ENCODE measurements around the gene PKIB. TPM values are rescaled to one million over a fixed set of nuclear protein-coding genes. Genes with fewer than 3 reads are reported as not detected.
"Not testable (repeated sequence)": the region's sequence is repeated elsewhere in the genome, so short reads cannot be mapped to it uniquely, and the experiment has no call there.

The PKIB gene, protein sequence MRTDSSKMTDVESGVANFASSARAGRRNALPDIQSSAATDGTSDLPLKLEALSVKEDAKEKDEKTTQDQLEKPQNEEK
- 1 to 10 TPM in 1 of 2 donors, under 1 TPM in 1; 0.37 to 1.8 TPM for total RNA-seq
- long read RNA-seq, donor 1, result 0 reads
- long read RNA-seq, donor 2, partial matches to known transcripts, result 0 of 2 reads
- long read RNA-seq, donor 2, other reads (novel, unspliced or antisense), result 0 of 2 reads

DNA sequence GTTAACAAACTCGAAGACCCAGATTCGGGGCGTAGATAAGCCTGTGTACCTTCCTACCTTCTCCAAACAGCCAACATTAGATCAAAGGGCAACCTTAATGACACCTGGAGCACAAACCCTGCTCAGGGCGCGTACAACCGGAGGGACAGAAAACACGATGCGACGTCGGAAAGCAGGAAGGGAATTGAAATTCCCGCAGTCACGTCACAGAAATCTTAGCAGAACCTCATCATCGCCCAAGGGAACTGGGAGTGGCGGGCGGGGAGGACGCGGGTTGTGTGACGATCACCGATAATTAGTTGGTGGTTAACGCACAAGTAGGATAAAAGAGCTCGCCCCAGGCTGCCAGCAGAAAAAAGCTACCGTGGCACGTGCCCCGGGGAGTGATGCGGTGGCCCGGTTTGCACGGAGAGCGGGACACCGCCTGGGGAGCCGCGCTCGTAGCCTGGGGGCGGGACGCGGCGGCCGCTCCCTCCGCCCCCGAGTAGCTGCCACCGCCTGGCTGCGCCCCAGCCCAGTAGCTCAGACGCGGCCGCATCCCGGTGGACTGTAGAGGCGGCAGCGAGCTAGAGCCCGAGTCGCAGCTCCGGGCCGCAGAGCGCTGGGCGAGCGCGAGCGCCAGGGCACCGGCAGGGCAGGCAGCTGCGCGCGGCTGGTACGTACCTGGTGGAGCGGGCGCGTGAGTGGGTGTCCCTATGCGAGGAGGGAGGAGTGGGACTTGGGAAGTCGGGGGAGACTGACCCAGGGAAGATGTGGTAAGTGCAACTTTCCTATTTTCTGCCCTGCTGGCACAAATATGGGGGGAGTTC is at the start of gene PKIB:
Gene PKIB, plus strand, starts transcription at position 525 of the 809 bp plus-strand sequence. CDS start 107,390 bp downstream, outside the sequence.
- intact Hi-C loops (cut with DNase I), result no loop called here
- peak; percentile 90 for DNase-seq (ENCODE audit: low spot score)

DNA sequence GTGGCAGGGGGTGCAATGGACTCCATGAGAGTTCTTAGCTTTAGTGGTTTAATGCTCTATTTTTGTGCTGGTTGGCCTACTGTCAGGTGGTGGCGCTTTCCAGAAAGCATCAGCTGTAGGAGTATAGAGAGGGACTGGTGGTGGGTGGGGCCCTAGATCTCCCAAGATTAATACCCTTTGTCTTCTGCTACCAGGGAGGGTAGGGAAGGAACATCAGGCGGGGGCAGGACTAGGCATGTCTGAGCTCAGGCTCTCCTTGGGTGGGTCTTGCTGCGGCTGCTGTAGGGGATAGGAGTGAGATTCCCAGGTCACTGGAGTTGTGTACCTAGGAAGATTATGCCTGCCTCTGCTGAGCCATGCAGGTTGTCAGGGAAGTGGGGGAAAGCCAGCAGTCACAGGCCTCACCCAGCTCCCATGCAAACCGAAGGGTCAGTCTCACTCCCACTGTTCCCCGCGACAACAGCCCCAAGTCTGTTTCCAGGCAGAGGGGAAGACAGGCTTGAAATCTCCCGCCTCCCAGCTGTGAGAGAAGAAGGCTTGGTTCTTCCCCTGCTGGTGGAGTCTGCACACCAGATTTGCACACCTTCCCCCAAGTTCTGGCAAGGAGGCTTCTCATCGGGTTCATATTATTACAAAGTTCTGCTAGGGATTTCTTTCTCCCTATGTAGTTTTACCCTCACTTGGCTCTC is 46.7 kb upstream of the PKIB start:
- no peak for DNase-seq (ENCODE audit: low spot score)
- intact Hi-C loops (cut with DNase I), result no loop called here

GRCh38 chr6:122564230-122564629 is 46.0 kb upstream of the PKIB start:
- no peak for DNase-seq (ENCODE audit: low spot score)
- intact Hi-C loops (cut with DNase I), result no loop called here

DNA sequence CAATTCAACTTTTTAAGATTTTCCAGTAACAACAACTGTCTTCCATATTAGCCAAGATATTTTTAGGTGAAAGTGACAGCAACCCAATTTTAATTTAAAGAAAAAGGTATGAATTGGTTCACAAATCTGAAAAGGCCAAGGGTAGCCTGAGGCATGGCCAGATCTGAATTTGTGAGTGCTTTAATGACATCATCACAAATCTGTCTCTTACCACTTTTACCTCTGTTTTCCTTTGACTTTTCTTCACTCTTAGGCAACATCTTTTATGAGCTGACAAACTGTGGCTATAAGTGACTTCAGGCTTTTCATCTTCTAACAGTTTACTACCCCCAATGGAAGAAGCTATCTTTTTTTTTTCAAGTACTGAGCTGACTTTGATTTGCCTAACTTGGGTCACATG is 44.5 kb upstream of the PKIB start:
- intact Hi-C loops (cut with DNase I), result no loop called here
- DNase-seq (ENCODE audit: low spot score), result no peak

GRCh38 chr6:122567034-122567433 is 43.2 kb upstream of the PKIB start:
- intact Hi-C loops (cut with DNase I), result no loop called here
- DNase-seq (ENCODE audit: low spot score), result no peak

GRCh38 chr6:122568350-122568749 is 41.9 kb upstream of the PKIB start:
- DNase-seq (ENCODE audit: low spot score), result no peak
- intact Hi-C loops (cut with DNase I), result no loop called here

GRCh38 chr6:122568797-122569221 is 41.4 kb upstream of the PKIB start:
- no peak for DNase-seq (ENCODE audit: low spot score)
- intact Hi-C loops (cut with DNase I), result no loop called here

GRCh38 chr6:122569230-122569771 is 40.9 kb upstream of the PKIB start:
- no peak for DNase-seq (ENCODE audit: low spot score)
- intact Hi-C loops (cut with DNase I), result no loop called here

DNA sequence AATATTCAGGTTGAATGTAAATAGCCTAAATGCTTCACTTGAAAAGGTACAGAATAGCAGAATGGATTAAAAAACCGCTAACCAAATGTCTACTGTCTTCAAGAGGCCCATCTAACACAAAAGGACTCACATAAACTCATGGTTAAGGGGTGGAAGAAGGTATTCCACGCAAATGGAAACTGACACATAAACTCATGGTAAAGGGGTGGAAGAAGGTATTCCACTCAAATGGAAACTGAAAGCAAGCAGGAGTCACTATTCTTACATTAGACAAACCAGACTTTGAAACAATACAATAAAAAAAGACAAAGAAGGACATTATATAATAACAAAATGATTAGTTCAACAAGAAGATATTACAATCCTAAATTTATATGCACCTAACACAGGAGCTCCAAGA is 38.3 kb upstream of the PKIB start:
- no peak for DNase-seq (ENCODE audit: low spot score)
- intact Hi-C loops (cut with DNase I), result no loop called here

- intact Hi-C loops (cut with DNase I), result no loop called here
- DNase-seq (ENCODE audit: low spot score), result no peak
These were observed 33.3 kb upstream of the PKIB start for GRCh38 chr6:122576888-122577287.

- intact Hi-C loops (cut with DNase I), result no loop called here
- DNase-seq (ENCODE audit: low spot score), result no peak
These were observed 31.2 kb upstream of the PKIB start for GRCh38 chr6:122578961-122579360.

GRCh38 chr6:122580737-122581136 is 29.5 kb upstream of the PKIB start:
- intact Hi-C loops (cut with DNase I), result no loop called here
- DNase-seq (ENCODE audit: low spot score), result no peak

DNA sequence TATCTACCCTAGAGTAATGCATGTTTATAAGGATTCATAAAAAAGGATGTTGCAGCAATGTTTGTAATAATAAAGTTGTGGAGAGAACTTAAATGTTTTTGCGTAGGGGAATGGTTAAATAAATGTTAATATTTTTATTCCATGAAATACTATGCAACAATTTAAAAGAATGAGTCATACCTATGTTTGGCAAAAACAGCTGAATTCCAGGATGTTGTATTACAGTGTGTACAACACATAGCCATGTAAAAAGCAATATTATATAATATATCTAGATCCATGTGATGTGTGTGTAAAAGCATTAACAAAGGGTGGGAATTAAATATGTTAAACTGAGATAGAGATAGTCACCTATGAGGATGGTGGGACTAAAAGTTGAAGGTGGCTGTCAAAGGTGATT is 21.1 kb upstream of the PKIB start:
- DNase-seq (ENCODE audit: low spot score), result no peak
- intact Hi-C loops (cut with DNase I), result no loop called here

DNA sequence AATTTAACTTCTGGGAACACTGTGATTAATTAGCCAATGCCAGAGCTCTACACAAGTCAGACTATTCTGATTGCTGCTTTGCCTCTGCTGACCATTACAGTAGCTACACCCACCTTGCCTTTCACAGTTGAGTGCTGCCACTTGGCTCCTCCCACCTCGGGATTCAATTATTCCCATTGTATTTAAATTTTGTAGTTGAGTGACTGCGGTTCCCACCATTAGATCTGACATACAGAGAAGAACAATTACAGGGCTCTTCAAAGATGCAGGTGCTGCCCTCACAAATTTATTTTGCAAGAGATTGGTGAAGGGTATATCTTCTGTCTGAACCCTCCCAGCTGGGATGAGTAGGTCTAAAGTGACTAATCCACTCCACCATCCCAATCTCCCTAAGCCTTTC is 11.9 kb upstream of the PKIB start:
- intact Hi-C loops (cut with DNase I); DNase-seq (ENCODE audit: low spot score): not testable (repeated sequence)

DNA sequence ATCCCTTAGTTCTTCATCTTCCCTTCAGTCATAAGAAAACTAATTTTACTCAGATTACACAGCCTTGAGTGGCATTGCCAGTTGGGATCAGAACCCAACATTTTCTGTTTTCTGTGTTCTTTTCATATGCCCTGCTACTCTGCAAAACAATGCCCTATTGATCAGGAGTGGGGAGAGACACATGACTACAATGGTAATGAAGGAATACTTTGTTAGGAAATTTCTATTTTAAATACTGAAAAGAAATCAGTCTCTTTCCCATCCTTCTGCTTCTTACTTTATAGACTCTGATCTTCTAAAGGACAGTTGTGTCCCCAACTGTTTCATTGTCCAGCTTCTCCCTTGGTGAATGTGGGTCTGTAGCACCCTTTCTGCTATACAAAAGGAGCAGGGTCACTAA is 5.5 kb upstream of the PKIB start:
- intact Hi-C loops (cut with DNase I), result no loop called here
- DNase-seq (ENCODE audit: low spot score), result no peak

- intact Hi-C loops (cut with DNase I), result no loop called here
- peak; percentile 80 for DNase-seq (ENCODE audit: low spot score)
These were observed 668 bp downstream of the PKIB start for GRCh38 chr6:122610690-122611455.

- DNase-seq (ENCODE audit: low spot score), result no peak
- intact Hi-C loops (cut with DNase I), result no loop called here
These were observed 2.6 kb downstream of the PKIB start for GRCh38 chr6:122612838-122613237.

DNA sequence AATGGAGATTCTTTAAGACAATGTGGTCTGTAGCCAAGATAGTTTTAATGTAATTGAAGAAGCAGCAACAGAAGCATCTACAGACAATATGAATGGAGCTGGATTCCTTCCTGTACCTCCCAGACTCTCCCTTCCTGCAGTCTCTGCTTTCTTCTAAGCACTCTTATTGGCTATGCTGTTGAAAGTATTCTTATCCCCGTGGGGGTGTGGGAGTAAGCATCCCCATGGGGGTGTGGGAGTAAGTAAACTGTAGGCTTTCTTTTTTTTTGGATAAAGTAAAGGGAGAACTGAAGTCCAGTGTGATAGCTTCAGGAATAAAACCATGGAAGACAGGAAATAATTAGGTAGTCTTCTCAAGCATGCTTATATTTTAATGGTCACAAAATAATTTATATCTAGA is 4.1 kb downstream of the PKIB start:
- intact Hi-C loops (cut with DNase I), result no loop called here
- DNase-seq (ENCODE audit: low spot score), result no peak

DNA sequence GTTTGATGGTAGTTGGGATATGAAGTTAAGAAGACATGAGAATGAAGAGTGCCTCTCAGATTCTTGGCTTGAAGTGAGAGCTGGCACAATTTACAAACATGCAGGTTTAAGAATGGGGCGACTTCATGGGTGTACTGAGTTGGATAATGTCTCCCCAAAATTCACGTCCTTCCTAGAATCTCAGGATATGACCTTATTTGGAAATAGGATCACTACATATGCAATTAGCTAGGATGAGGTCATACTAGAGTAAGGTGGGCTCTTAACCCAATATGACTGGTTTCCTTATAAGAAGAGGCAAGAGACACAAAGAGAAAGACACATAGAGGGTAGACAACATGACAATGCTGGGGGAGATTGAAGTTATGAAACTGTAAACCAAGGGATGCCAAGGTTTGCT is 5.2 kb downstream of the PKIB start:
- DNase-seq (ENCODE audit: low spot score), result no peak
- intact Hi-C loops (cut with DNase I), result no loop called here
